HepG2 (cell line): ENCODE results near the gene CD46. TPM values are rescaled to one million over a fixed set of nuclear protein-coding genes. Genes with fewer than 3 reads are reported as not detected.

Source experiments
- JDP2 ChIP-seq: sonication (generic); formaldehyde crosslinking; IDR thresholded peaks from 2 replicates; pipeline ENCODE4 v1.8.1; 2022; ENCODE audit warnings: missing genetic modification reagents, borderline replicate concordance
- KDM4B ChIP-seq: sonication (generic); formaldehyde crosslinking; IDR thresholded peaks from 2 replicates; pipeline ENCODE4 v1.4.0; 2020; ENCODE audit warnings: missing genetic modification reagents
- NCOA5 ChIP-seq: sonication (generic); formaldehyde crosslinking; IDR thresholded peaks from 2 replicates; pipeline ENCODE4 v1.4.0; 2020; ENCODE audit warnings: missing genetic modification reagents
- NFKB2 ChIP-seq: sonication (generic); formaldehyde crosslinking; IDR thresholded peaks from 2 replicates; pipeline ENCODE4 v1.4.0; 2020; ENCODE audit warnings: missing genetic modification reagents, borderline replicate concordance
- NFYC ChIP-seq: IDR thresholded peaks from 2 replicates; pipeline ENCODE4 v1.6.1; 2016; ENCODE audit warnings: missing genetic modification reagents, missing compliant biosample characterization
- ZBTB38 ChIP-seq: sonication (generic); formaldehyde crosslinking; IDR thresholded peaks from 2 replicates; pipeline ENCODE4 v1.5.1; 2020; ENCODE audit warnings: mild to moderate bottlenecking, missing genetic modification reagents
- ZNF260 ChIP-seq: sonication (generic); formaldehyde crosslinking; IDR thresholded peaks from 2 replicates; pipeline ENCODE4 v1.4.0; 2020; ENCODE audit warnings: missing genetic modification reagents, low read depth, mild to moderate bottlenecking, borderline replicate concordance
- ZNF296 ChIP-seq: sonication (generic); formaldehyde crosslinking; conservative IDR thresholded peaks from 2 replicates; pipeline ENCODE4 v1.5.0; 2020; ENCODE audit warnings: mild to moderate bottlenecking, missing genetic modification reagents
- ZNF570 ChIP-seq: sonication (generic); formaldehyde crosslinking; IDR thresholded peaks from 2 replicates; pipeline ENCODE4 v1.4.0; 2020; ENCODE audit warnings: mild to moderate bottlenecking, missing genetic modification reagents, borderline replicate concordance
- ZNF678 ChIP-seq: sonication (generic); formaldehyde crosslinking; IDR thresholded peaks from 2 replicates; pipeline ENCODE4 v1.4.0; 2020; ENCODE audit warnings: mild to moderate bottlenecking, missing genetic modification reagents
- ZNF768 ChIP-seq: sonication (generic); formaldehyde crosslinking; IDR thresholded peaks from 2 replicates; pipeline ENCODE4 v1.4.0; 2020; ENCODE audit warnings: missing genetic modification reagents
- ZNF883 ChIP-seq: sonication (generic); formaldehyde crosslinking; IDR thresholded peaks from 2 replicates; pipeline ENCODE4 v1.5.1; 2020; ENCODE audit warnings: mild to moderate bottlenecking, missing genetic modification reagents; ENCODE audit errors: not compliant biosample characterization
- polyA plus RNA-seq, 8 experiments: library from polyadenylated mRNA; depleted of rRNA in 3 of 8; stranded (reverse) in 7 of 8; unstranded in 1 of 8; fragments of >200 nt; fragmentation: Illumina TruSeq in 4 of 8; extraction: Trizol in 4 of 8; gene quantifications; 2 replicates each; pipeline versions ENCODE4 v1.2.1 to v1.2.3, GENCODE V29; 2011 to 2016; ENCODE audit warnings: low read depth in 4 of 8, missing spikeins in 1 of 8, mixed read lengths in 1 of 8; ENCODE audit not compliant: insufficient read depth in 1 of 8
- total RNA-seq, 5 experiments: library from RNA; depleted of rRNA; stranded (reverse); fragments of >200 nt; fragmentation: Illumina TruSeq; extraction: Trizol; gene quantifications; 2 replicates each; pipeline ENCODE4 v1.2.3, GENCODE V29; 2016; ENCODE audit warnings: low read depth in 1 of 5
- TF ChIP-seq, protein P1 (sequence below): IDR thresholded peaks from 2 replicates; pipeline ENCODE4 v1.6.1; 2016; ENCODE audit warnings: low read depth, missing genetic modification reagents, missing compliant biosample characterization
- TF ChIP-seq, protein P2 (sequence below), 2 experiments: sonication (generic) in 1 of 2; formaldehyde crosslinking in 1 of 2; IDR thresholded peaks; 2 replicates each; pipeline versions ENCODE4 v1.4.0 to v1.6.1; 2016 to 2020; ENCODE audit warnings: borderline replicate concordance in 1 of 2, low read depth in 1 of 2, mild to moderate bottlenecking in 1 of 2, missing genetic modification reagents in 1 of 2
- TF ChIP-seq, protein P3 (sequence below): sonication (generic); formaldehyde crosslinking; IDR thresholded peaks from 2 replicates; pipeline ENCODE4 v1.4.0; 2020; ENCODE audit warnings: mild to moderate bottlenecking, missing genetic modification reagents, borderline replicate concordance

Gene CD46
- total and polyA plus RNA-seq, 2 of the 13 experiments (the other 11 are each of a cell fraction or from before 2014, with no cell fraction given) = 130 to 277 TPM

DNA sequence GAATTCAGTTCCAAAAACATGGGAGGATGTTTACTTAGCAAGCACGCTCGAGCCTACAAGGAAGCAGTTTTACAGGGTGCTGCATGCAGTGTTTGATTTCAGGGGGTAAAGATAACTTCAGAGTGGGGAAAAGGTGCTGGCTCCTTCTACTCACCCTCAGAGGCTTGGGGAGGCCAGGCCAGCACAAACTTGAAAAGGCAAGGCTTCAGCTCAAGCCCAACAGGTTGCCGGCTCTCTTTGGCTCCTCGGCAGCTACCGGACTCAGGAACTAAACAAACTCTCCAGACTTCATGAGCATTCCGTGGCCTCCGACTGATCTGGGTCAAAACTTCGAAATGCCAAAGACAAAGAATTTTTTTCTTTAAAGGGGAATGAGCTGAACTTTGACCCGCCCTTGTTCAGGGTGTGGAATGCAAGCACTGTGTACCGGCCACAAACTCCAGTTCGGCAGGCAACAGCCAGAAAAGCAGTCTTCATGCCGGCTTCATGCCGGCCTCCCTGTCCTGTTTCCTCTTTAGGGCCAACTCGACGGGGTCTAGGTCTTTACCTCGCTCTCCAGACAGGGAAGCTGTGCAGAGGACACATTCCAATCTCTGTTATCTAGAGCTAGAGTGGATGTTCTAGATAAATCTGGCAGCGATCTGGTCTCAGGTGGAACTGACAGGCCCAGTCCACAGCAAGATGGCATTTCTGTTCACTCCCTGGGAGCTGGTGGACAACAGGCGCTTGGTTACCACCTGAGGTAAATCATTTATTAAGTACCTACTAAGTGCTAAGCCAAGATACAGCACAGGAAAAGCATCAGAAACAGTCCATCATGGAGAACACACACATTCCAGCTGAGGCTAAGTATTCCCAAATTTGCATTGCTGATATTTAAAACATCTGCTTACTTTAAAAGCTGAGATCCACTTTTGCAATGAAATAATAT is 75.0 kb downstream of the CD46 start (continued):
- TF ChIP-seq, protein P1, sequence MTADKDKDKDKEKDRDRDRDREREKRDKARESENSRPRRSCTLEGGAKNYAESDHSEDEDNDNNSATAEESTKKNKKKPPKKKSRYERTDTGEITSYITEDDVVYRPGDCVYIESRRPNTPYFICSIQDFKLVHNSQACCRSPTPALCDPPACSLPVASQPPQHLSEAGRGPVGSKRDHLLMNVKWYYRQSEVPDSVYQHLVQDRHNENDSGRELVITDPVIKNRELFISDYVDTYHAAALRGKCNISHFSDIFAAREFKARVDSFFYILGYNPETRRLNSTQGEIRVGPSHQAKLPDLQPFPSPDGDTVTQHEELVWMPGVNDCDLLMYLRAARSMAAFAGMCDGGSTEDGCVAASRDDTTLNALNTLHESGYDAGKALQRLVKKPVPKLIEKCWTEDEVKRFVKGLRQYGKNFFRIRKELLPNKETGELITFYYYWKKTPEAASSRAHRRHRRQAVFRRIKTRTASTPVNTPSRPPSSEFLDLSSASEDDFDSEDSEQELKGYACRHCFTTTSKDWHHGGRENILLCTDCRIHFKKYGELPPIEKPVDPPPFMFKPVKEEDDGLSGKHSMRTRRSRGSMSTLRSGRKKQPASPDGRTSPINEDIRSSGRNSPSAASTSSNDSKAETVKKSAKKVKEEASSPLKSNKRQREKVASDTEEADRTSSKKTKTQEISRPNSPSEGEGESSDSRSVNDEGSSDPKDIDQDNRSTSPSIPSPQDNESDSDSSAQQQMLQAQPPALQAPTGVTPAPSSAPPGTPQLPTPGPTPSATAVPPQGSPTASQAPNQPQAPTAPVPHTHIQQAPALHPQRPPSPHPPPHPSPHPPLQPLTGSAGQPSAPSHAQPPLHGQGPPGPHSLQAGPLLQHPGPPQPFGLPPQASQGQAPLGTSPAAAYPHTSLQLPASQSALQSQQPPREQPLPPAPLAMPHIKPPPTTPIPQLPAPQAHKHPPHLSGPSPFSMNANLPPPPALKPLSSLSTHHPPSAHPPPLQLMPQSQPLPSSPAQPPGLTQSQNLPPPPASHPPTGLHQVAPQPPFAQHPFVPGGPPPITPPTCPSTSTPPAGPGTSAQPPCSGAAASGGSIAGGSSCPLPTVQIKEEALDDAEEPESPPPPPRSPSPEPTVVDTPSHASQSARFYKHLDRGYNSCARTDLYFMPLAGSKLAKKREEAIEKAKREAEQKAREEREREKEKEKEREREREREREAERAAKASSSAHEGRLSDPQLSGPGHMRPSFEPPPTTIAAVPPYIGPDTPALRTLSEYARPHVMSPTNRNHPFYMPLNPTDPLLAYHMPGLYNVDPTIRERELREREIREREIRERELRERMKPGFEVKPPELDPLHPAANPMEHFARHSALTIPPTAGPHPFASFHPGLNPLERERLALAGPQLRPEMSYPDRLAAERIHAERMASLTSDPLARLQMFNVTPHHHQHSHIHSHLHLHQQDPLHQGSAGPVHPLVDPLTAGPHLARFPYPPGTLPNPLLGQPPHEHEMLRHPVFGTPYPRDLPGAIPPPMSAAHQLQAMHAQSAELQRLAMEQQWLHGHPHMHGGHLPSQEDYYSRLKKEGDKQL (CRISPR knock-in tag) = no peak
- no peak for TF ChIP-seq KDM4B (CRISPR knock-in tag)
- TF ChIP-seq ZNF570 (CRISPR knock-in tag) = no peak
- TF ChIP-seq ZNF296 (CRISPR knock-in tag) = no peak
- no peak for TF ChIP-seq ZNF260 (CRISPR knock-in tag)
- TF ChIP-seq ZBTB38 = no peak
- TF ChIP-seq, protein P2, sequence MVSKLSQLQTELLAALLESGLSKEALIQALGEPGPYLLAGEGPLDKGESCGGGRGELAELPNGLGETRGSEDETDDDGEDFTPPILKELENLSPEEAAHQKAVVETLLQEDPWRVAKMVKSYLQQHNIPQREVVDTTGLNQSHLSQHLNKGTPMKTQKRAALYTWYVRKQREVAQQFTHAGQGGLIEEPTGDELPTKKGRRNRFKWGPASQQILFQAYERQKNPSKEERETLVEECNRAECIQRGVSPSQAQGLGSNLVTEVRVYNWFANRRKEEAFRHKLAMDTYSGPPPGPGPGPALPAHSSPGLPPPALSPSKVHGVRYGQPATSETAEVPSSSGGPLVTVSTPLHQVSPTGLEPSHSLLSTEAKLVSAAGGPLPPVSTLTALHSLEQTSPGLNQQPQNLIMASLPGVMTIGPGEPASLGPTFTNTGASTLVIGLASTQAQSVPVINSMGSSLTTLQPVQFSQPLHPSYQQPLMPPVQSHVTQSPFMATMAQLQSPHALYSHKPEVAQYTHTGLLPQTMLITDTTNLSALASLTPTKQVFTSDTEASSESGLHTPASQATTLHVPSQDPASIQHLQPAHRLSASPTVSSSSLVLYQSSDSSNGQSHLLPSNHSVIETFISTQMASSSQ (IDR thresholded peaks at IDR 0.05; ENCODE audit: low read depth) = no peak
- TF ChIP-seq, protein P2 (CRISPR knock-in tag; IDR thresholded peaks at IDR 0.05; ENCODE audit: borderline replicate concordance) = no peak; the same call in 1 of the 2 replicates
- TF ChIP-seq, protein P3, sequence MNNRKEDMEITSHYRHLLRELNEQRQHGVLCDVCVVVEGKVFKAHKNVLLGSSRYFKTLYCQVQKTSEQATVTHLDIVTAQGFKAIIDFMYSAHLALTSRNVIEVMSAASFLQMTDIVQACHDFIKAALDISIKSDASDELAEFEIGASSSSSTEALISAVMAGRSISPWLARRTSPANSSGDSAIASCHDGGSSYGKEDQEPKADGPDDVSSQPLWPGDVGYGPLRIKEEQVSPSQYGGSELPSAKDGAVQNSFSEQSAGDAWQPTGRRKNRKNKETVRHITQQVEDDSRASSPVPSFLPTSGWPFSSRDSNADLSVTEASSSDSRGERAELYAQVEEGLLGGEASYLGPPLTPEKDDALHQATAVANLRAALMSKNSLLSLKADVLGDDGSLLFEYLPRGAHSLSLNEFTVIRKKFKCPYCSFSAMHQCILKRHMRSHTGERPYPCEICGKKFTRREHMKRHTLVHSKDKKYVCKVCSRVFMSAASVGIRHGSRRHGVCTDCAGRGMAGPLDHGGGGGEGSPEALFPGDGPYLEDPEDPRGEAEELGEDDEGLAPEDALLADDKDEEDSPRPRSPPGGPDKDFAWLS (CRISPR knock-in tag) = no peak
- no peak for TF ChIP-seq ZNF678 (CRISPR knock-in tag)
- peak; percentile 42; the same call in 1 of the 2 replicates for TF ChIP-seq NFKB2 (CRISPR knock-in tag)
- no peak for TF ChIP-seq JDP2 (CRISPR knock-in tag)
- no peak for TF ChIP-seq ZNF883 (CRISPR knock-in tag)
- no peak for TF ChIP-seq NCOA5 (CRISPR knock-in tag)
- no peak for TF ChIP-seq NFYC (CRISPR knock-in tag)
- no peak for TF ChIP-seq ZNF768 (CRISPR knock-in tag)
